SHP77 treated with DMSO at 0.1 percent for 48 hours (cell line): ENCODE results near the gene AFF2.
"Not testable (repeated sequence)": the region's sequence is repeated elsewhere in the genome, so short reads cannot be mapped to it uniquely, and the experiment has no call there.

Source experiments
- DNase-seq: peaks from one replicate; lab custom pipeline; 2025; lab: John Stamatoyannopoulos, UW

AFF2 gene

DNA sequence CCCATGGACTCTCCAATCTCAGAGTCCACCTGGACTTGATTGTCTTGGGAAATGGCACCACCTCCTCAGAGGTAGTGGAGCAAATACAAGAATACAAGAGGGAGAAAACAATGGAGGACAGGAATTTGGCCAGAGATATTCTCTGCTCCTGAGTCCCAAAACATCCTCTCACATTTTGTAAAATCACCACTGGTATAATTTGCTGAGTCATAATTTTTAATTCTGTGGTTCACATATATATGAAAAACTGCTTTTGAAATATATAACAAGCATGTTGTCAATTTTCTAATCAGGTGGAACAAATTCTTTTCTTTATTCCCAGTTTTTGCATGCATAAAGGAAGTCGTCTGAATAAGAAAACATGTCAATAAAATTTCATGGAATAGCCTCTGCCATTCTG lies 356.1 kb downstream of the AFF2 start:
- DNase-seq = no peak

DNA sequence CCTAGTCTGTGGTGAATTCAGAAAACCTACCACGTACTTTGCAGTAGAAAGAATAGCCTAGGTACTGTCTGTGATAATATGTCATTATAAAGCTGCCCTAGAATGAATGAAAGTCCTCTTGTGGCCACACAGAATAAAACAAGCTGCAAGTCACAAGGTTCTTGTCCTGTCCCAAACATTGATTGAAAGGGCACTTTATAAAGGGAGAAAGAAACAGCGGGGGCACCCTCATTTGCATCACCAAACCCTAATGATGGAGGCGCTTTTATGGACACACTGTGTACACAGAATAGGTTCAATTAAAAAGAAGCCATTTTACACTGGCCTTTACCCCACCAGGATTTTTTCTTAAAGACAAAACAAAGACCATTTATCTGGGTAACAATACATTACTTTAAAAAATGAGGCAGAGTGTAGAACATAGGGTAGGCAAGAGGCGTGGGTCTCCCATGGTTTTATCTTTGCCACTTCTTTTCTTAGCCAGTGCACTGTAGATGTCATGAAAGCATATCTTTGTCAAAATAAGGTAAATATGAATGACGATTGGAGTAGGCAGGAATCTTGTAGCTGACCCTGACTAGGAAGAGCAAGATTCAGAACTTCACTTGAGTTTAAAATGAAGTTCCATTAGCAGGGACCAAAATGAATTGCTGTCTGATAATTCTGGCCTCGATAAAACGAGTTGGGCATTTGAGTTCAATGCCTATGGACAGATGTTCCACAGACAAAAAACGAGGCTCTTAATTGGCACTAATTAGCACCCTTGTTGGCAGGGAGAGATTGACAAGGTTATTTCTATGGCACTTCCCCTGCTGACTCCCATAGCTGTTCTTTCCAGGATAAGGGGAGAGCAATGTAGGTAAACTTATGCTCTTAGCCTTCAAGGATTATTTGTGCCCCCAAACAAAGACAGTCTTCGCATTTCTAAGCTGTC lies 365.1 kb downstream of the AFF2 start:
- no peak for DNase-seq

DNA sequence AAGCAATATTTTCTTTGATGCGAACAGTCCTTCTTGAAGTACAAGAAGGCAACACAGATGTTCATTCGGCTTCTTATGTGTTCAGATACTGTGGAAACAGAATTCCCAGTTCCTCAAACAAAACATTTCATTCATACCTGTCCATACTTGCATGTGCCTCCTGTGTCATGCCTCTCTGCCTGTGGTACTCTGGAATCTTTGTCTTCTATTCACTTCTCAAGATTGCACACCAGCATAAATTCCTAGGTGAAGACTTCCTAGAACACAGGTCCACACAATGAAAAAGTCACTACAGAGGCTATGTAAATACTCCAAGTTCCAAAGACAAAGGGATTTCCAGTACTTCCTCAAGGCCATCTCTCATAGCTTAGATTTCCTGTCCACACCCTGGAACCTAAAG lies 367.2 kb downstream of the AFF2 start:
- DNase-seq = no peak

DNA sequence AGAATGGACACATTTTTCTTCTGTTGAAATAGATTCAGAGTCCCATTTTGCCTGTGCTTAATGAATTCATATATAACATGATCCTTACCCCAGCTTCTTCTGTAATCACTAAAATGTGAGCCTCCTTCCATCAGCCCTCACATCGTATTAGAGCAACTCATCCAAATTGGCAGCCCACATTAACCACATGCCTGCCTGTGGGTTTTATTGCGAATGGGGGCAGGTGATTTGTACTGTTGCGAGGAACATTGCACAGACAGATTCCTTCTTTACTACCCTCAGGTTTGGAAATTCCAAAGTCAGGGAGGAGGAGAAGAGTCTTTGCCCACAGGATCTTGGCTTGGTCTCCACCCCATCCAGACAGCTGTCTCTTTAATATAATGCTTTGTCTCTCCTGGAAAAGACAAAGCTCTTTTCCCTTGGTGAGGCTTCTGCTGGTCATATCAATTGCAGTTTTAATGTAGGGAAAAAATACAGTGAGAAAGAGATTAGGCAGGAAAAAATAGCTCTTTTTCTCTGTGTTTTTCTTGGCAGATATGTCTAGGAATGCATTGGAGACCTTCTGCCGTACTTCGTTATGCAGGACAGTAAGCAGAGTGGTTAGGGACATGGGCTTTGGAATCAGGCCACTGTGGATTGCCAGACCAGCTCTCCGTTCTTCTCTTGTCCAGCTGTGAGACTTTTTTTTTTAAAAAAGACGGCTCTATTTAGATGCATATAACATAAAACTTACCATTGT lies 371.2 kb downstream of the AFF2 start:
- DNase-seq = no peak

DNA sequence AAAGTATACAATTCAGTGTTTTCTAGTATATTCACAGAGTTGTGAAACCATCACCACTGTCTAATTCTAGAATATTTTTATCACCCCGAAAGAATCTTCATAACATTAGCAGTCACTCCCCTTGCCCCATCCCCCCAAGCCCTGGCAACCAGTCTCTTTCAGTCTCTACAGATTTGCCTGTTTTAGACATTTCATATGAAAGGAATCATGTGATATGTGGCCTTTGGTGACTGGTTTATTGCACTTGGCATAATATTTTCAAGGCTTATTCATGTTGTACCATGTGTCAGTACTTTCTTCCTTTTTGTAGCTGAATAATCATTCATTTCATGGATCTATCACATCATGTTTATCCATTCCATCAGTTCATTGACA lies 371.7 kb downstream of the AFF2 start:
- no peak for DNase-seq

DNA sequence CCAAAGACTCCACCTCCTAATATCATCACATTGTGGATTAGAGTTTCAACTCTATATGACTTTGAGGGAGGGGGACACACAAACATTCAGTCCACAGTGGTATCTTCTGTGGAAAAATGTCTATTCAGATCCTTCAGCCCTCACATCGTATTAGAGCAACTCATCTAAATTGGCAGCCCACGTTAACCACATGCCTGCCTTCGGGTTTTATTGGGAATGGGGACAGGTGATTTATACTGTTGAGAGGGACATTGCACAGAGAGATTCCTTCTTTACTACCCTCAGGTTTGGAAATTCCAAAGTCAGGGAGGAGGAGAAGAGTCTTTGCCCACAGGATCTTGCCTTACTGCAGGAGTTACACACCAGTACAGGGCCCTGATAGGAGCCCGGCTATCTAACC lies 372.5 kb downstream of the AFF2 start:
- DNase-seq = no peak

DNA sequence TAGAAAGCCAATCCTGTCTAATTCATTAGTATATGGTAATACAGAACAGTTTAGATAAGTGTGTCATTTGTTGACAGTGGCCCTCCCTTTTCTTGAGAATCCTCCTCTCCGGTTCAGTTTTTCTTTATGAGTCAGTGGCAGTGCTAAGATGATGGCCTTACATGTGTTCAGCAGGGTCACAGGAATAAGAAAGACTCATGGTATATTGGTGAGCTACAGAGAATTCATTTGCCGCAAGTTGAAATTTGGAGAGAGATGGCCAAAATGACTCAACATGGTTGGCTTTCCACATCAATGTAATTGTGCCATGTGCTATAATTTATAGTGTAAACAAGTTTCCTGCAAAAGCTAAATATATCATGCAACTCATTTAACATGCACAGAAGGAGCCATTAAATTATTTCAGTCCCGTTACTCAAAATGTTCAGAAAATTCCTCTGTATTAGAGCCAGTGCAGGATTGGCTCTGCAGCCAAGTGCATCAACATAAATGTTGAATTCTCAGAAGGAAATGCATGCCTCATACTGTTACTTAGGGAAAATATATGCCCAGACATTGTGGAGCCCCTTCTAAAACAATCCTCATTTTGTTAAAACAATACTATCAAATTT lies 374.3 kb downstream of the AFF2 start:
- no peak for DNase-seq

DNA sequence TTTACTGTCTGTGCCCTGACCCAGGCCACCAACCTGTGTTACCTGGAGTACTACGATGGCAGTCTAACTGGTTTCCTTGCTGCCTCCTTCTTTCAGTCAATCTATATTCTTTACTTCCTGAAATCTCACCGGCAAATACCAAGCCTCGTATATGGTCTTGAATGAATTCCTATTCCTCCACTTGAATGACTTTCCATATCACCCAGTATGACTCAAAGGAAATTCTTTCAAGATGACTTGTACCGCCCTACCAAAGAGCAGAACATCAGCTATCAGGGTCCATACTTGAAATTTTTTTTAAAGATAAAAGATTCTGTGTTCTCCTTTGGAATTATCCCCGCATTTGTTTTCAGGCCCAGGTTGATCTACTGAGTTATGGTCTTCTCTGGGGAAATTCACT lies 378.0 kb downstream of the AFF2 start:
- DNase-seq = no peak

DNA sequence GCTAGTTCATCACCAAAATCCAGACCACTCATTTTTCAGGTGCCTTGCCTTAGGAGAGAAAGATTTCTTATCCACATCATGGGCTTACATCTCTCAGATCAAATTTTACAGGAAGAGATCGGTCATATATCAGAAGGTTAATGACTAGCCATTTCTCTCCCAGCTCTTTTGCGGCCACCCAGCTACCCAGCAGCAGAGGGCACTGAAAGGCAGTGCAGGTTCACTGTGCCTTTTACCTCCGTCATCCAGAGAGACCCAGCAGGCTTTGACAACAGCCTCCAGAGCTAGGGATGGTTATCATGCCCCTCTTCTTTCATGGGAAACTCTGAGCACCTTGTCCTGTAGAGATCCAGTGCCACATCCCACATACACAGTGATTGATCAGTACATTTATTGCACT lies 384.8 kb downstream of the AFF2 start:
- DNase-seq = no peak

DNA sequence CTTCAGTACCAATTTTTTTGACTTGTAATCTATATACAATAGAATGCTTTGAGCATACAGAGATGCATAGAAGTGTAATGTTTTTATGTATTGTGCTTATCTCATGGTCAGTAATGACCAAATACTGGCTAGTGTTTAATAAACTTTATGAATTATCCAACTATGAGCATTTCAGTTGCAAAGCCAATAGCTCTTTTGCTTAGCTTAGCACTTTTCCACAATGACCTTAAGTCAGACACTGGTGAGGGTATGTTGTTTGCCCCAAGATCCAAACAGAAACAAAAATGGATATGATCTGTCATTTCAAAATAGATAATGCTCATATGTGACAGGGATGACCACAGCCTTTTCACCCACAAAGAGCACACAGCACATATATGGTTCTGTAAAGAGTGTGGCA lies 393.0 kb downstream of the AFF2 start:
- no peak for DNase-seq

DNA sequence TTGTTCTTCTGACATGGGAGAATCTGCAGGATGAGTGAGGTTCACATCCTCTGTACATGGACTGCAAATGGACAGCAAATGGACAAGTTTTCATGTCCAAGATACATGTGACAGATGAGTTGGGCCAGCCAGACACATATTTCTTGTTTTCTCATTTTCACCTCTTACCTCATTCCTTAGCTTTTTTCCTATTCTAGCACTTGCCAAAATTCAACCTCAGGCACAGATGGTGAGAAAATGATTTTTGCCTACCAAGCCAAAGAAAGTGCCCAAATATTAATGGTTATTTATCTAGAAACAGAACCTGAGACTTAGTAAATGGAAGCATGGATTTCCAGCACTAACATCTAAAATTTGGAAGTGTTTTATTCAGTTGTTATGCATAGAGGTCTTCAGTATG lies 402.2 kb downstream of the AFF2 start:
- no peak for DNase-seq

DNA sequence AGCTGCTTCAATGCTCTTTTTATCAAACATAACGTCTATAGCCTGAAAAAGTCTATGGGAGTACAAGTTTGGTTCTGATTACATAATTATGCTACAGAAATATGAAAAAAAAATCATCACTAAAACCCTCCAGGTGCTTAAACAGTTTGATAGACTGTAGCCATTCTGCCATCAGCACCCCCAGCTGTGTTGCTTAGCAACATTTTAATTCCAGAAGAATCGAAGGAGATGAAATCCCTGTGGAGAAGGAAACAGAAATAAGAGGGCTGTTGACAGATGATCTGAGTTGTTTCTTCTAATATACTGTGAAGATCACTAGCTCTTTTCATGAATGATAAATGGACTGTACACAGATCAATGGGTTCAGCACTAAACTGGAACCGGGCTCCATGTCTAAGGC lies 402.8 kb downstream of the AFF2 start:
- DNase-seq = no peak

DNA sequence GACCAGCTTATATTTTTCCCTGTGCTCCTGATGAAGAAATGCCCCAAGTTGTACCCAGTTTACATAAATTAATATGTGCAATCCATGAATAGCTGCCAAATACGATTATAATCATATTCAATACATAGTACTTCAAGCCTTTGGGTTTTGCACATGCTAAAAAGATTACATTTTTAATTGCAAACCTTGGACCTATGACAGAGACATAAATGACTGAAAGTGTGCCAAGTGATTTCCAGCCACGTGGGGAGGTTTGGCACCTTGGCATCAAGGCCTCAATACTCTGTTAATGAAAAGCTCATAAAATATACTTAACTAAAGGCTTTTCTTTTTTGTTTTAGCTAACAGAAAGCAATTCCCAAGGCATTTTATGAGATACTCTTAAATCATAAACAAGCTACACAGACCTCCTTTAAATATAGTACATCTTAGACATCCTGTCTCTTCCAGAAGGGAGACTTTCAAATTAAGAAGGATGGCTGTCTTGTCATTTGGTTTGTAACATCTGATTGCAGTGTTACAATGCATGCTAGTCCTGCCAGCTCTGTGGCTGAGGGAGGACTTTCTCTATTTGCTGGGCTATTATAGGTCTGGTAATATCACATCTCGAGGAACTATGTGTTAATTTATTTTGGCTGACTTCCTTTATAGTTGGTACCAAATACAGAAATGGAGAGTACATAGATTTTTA lies 404.1 kb downstream of the AFF2 start:
- DNase-seq = no peak

DNA sequence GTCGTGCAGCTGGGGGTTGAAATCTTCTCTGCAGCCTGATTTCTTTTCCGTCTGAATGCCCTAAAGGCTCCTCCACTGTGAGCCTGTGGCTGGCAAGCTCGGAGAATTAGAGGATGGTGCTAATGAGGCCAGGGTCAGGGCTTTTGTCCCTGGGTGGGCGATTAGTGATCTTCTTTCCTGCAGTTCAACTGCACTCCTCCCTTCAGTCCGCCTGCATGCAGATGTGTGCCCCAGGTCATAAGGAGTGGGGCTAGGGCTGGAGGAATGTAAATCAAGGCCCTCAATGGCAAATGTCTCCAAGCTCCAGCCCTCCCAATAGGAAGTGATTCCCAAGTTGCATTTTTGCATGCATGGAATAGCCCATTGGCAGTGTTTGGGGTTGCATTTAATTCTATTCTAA lies 405.0 kb downstream of the AFF2 start:
- DNase-seq = no peak

DNA sequence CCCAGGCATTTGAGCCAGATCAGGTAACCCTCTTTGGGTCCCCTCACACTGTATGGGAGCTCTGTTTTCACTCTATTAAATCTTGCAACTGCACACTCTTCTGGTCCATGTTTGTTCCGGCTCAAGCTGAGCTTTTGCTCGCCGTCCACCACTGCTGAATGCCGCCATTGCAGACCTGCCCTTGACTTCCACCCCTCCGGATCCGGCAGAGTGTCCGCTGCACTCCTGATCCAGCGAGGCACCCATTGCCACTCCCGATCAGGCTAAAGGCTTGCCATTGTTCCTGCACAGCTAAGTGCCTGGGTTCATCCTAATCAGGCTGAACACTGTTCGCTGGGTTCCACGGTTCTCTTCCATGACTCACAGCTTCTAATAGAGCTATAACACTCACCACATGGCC lies 406.2 kb downstream of the AFF2 start:
- DNase-seq = not testable (repeated sequence)

DNA sequence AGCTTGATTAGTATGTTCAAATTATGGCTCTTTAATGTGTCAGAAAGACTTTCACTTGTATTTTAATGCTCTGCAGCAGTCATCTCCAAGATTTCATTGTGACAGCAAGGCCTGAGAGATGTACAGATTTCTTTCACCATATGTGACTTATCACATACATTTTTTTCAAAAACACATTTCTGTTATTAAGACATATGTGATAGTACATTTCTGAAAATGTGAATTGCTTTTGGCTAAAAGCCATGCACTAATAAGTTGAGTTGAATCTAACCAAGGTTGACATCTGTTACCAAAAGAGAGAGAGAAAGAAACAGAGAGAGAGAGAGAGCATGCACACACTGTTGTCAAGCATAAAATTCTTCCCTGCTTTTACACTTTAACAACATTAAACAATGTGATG lies 409.3 kb downstream of the AFF2 start:
- DNase-seq = no peak

DNA sequence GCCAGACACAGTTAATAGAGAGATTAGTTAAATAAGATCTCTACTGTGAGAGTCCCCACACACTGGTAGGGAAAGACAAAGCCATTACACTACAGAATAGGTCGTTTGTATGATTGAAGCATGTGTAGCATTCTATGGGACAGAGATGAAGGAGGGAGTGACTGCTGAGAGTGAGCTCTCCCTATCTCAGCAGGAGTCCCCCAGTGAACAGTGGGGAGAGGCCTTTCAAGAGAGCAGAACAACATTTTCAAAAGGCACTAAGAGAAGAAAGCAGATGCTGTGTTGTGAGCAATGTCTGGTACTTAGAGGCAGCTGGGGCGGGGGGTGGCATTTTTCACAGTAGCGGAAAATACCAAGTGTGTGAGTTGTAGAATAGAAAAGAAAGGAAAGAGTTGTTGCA lies 413.6 kb downstream of the AFF2 start:
- DNase-seq = no peak

DNA sequence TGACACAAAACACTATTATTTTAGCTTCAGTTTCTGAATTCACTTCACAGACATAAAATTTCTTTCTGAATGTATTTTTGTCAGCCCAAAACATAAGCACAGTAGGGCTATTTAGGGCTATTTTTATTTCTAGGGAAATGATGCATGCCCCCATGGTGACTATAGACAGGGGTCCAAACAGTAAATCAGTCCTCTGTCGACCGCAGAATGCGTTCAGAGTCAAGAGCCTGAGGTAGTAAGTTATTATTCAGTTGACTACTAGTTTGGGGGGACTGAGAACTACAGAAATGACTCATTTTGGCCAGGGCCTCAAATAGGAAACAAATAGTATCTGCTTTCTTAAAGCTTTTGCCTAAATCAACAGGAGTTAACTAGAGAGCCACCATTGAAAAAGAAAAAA lies 414.4 kb downstream of the AFF2 start:
- DNase-seq = no peak

DNA sequence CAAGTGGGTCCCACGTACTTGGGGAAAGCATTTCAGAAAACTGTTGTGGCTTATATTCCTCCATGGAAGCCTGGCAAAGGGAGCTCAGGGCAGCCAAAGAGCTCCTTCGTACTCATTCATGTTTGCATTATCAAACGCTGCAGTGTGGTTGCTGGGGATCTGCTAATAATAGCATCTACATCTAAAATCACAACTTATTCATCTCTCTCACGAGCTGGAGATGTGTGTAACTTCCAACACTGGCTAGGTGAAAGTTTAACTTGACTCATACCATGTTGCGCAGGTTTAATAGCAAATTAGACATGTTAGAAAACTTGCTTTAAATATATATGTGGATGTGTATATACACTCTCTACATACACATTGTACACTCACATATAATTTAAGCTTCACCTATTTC lies 415.1 kb downstream of the AFF2 start:
- DNase-seq = no peak

DNA sequence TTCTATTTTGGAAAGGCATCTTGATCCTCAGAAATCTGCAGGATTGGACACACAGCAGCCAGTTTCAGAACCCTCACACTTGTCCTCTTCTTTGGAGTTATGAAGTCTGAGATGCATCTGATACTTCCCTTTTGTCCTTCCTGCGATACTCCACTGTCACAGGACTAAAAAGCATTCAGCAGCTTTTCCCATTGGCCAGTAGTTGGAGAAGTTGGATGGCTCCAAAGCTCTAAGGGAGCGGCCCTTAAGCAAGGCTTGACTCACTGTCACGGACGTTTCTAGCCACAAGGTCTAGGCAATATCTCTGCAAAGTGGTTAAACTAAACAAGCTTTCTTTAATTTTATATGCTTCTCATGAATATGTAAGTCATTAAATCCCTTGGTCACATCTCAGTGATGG lies 417.0 kb downstream of the AFF2 start:
- no peak for DNase-seq

DNA sequence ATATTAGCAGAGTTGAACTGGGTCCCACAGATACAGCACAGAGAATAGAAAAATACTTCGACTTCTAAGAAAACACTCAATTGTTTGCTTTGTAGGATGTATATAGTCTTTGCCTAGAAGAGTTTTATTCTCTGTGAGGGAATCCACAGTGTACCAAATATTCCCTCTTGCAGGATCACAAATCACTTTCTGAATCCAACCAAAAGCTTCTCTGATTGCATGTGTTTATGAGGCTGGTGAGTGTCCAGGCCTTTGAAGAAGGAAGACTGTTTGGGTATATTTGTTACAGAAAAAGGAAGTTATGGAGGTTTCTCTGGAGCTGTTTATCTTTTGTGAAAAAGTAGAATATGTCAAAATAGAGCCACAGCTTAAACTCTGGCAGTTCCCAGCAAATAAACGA lies 423.2 kb downstream of the AFF2 start:
- no peak for DNase-seq

DNA sequence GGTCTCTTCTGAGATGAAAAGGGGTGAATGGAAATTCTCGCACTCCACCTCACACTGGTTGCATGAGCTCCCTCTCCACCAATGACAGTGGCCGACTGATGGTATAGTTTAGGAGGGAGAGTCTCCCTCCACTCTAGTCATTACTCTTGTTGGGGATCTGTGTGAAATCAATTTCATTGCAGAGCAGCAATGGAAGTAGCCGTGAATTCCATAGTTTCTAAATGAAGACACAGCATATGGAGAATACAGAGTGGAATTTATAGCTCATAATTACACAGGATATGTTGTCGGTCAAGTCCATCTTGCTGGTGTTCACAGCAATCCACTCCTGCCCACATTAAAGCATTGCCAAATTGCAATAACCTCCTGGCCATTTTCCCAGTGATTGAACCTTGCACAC lies 426.0 kb downstream of the AFF2 start:
- no peak for DNase-seq

DNA sequence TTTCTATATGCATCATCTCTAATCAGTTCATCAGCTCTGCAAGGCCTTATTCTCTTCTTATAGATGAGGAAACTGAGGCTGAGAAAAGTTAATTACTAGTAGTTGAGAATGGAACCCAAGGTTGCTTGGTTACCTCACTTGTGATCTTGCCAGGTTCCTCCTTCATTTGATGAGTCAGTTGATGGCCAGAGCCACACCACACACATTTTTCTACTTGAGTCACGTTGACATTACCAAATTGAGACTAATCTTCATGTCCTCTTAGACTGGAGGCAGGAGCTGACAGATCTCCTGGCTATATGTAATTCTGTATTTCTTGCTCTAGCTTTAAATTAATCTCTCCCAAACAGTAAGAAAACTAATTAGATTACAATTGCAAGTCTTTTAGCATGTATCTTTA lies 428.4 kb downstream of the AFF2 start:
- no peak for DNase-seq
